Measurements from ENCODE around the gene USP12.
A peak's percentile ranks its signal among the peaks of the same experiment; 100 is the strongest.

DNA sequence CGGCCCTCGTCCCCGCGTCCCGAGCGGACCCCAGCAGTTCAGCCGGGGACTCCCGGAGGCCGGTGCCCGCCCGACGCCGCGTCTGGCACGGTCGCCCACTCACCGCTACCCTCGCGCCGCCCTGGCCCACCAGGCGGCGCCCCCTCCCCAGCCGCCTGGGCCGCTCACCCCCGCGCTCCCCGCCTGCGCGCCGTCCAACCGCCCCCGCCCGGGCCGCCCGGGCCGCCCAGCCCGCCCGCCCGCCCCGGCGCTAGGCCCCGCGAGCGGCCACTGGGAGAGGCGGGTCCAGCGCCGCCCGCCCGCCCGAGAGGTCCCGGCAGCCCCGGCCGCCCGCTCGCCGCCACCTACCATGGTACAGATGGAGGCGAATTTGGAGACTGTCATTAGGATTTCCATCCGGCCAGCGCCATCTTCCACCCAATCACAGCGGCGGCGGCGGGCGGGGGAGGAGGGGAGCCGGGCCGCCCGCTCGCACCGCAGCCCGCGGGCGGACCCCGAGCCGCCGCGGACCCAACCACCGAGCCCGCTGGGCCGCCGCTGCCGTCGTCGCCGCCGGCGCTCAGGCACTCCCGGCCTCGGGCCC, at the start of gene USP12:
- TF ChIP-seq CTCF (conservative IDR thresholded peaks at IDR 0.05) (peak; percentile 40), ZFX (IDR thresholded peaks at IDR 0.05) (peak; percentile 89)

Measured in C4-2B (cell line).